Stimulated activated CD8-positive, alpha-beta memory T cell treated with anti-CD3 and anti-CD28 coated beads, Interleukin-4, amount 100 ng/mL, for 4 hours (primary cell): ENCODE measurements around the gene LLGL1.

Experiments used
- DNase-seq, 2 donors: peaks; one replicate each; pipeline ENCODE4 v3.0.0-alpha.2; 2020; ENCODE audit warnings: low read depth in 2 of 2, low spot score in 1 of 2

Gene LLGL1

GRCh38 chr17:18252160-18252559, 26.7 kb downstream of the LLGL1 start:
- DNase-seq, result no peak

DNA sequence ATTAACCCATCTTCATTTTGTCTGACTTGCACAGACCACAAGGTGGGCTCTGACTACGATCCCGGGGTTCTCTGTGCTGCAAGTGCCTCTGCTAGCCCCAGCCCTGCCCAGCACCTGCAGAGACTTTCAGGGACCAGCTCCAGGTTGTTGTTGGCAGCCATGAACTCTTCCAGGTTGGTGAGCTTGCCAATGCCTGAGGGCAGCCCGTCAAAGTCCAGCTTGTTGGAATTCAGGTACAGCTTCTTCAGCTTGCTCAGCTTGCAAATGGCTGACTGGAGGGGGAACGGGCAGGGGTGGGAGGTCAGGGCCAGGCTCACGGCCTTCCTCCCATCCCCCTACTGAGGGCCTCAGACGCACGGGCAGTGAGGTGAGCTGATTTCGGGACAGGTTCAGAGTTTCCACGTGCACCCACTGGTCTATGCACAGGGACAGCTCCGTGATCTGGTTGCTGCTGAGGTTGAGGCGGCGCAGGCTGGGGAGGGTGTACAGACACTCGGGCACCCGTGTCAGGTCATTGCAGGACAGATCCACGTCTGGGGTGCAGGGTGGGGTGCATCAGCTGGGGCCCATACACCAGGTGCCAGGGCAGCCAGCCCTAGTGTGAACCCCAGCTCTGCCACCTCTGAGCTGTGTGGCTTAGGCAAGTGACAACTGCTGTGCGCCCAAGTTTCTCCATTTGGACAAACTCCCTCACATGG, 27.9 kb downstream of the LLGL1 start:
- no peak for DNase-seq

- no peak for DNase-seq
These were observed 28.7 kb downstream of the LLGL1 start for GRCh38 chr17:18253947-18254821.

GRCh38 chr17:18254888-18255649, 29.6 kb downstream of the LLGL1 start:
- DNase-seq, result no peak

DNA sequence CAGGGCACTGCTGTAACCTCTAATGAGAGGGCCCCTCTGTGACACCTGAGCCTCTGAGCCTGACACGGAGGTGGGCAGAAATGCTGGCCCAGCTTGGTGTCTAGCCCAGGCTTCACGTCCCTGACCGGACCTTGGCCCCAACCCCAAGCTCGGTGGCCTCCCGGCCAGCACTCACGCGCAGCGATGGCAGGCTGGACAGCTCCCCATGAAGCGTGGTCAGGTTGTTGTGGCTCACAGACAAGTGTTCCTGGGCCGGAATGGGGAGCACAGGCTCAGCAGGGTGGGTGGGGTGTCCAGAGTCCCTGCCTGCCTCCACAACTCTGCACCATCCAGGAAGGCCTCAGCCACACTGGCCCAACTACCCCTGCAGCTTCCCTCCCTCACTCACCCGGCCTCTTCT, 30.9 kb downstream of the LLGL1 start:
- no peak for DNase-seq

GRCh38 chr17:18256776-18257175, 31.3 kb downstream of the LLGL1 start:
- DNase-seq, result no peak

- no peak for DNase-seq
These were observed 32.0 kb downstream of the LLGL1 start for GRCh38 chr17:18257268-18257981.

- DNase-seq, result no peak
These were observed 32.5 kb downstream of the LLGL1 start for GRCh38 chr17:18257982-18258355.

GRCh38 chr17:18258356-18259038, 33.1 kb downstream of the LLGL1 start, which contains the start of gene FLII:
Gene FLII (minus strand): TSS chr17:18258738. CDS start chr17:18258690, 48 bp downstream.
- no peak for DNase-seq

- DNase-seq, result no peak
These were observed 34.3 kb downstream of the LLGL1 start for GRCh38 chr17:18259621-18260331.

DNA sequence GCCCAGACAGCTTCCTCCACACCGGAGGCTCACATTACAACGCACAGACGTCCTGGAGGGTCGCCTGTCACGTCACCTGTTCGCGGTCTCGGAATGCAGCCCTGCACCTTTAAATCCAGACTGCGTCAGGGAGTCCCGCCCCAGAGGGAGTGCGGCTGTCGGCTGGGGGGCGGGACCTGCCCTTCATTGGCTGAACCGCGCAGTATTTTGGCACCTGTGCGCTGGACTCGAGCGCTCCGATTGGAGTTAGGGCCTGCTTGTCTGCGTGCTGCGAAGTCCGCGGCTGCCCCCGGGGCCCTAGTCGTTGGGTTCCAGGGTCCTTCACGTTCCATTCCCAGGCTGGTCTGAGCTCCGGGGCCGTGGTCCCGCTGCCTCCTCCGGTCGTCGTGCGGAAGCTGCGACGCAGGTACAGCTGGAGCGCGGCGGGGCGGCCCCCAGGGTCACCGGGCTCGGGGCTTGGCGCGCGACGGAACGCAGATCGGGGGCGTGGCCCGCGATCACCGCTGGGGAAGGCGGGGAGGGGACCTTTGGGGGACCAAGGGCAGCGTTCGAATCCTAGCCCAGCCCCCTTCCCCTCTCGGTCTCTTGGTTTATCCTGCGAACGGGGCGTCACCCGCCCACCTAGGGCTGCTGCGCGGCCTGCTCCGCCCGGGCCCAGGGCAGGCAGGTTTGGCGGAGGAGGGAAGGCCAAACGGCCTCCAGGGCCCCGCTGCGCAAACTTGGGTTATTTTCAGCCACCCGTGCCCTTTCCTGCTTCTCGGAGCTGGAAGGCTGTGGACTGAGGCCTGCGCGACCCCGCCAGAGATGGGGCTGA, 35.1 kb downstream of the LLGL1 start, which contains the start of gene MIEF2:
TSS of gene MIEF2 (plus strand) at position 331 of the 814 bp plus-strand sequence. CDS start 2,059 bp downstream, outside the sequence.
- peak; percentile 78 to 86 for DNase-seq

GRCh38 chr17:18261146-18261515, 35.7 kb downstream of the LLGL1 start:
- DNase-seq, result no peak

DNA sequence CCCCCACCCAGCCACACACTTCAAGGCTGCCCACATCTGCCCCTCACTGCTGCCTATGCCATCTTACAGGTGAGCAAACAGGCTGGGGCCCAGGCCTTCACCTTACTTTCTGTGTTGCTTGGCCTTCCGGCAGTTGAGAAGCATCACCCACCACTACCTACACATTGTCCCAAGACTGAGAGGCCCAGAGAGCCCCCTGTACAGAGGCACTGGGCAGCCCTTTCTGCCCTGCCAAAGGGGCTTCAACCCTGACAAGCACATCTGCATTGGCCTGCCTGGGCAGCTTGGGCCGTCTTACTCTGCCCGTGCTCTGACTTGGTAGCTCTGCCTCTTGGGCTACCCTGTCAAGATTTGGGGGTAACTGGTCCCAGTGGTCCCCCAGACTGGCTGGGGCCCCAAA, 36.2 kb downstream of the LLGL1 start:
- no peak for DNase-seq

GRCh38 chr17:18262111-18262510, 36.7 kb downstream of the LLGL1 start:
- DNase-seq, result no peak

DNA sequence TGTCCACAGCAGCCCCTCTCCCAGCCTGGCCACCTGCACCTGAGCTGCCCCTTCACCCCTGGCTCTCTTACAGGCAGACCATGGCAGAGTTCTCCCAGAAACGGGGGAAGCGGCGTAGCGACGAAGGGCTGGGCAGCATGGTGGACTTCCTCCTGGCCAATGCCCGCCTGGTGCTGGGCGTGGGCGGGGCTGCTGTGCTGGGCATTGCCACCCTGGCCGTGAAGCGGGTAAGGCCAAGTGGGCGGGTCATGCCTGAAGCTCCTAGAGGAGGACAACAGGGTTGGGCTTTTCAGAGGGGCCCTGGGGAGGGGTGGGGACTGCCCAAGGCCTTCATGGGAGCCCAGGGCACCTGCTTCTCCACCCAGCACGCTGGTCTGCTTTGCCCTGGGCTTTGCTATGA, 37.2 kb downstream of the LLGL1 start:
- no peak for DNase-seq

- DNase-seq, result no peak
These were observed 38.6 kb downstream of the LLGL1 start for GRCh38 chr17:18263885-18264682.

DNA sequence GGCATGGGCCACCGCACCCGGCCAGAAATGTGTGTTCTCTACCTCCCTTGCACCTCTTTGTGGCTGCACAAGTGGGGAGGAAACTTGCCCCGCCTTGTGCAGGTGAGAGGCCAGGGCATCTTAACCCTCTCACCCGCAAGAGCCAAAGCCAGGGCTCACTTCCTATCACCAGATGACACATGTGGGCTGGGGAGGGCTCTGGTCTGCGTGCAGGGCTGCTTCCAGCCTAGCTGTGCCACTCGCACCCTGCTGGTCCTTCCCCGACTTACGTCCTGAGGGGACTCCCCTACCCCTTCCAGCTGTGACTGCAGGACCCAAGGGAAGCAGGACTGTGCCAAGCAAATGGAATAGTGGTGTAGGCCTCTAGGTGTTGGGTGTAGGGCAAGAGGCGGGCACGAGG, 41.9 kb downstream of the LLGL1 start:
- DNase-seq, result no peak
